A172 (cell line): ENCODE measurements around the gene SLC44A2. TPM values are rescaled to one million over a fixed set of nuclear protein-coding genes. Genes with fewer than 3 reads are reported as not detected.

Experiments used
- DNase-seq: peaks from one replicate; pipeline ENCODE4 v3.0.0-alpha.2; 2015; ENCODE audit warnings: low spot score
- total RNA-seq: library from RNA; depleted of rRNA; stranded (reverse); fragments of >200 nt; shearing (Covaris generic); gene quantifications from 2 replicates; pipeline ENCODE4 v1.2.3, GENCODE V29; 2014; rRNA removed

The SLC44A2 gene
- total RNA-seq, 1 experiment from 2014 or later: 327 TPM

GRCh38 chr19:10682397-10683063 lies 57.2 kb downstream of the SLC44A2 start:
- no peak for DNase-seq

- no peak for DNase-seq
Measured at GRCh38 chr19:10683064-10683426, 57.7 kb downstream of the SLC44A2 start.

GRCh38 chr19:10683582-10683981 lies 58.2 kb downstream of the SLC44A2 start:
- no peak for DNase-seq

GRCh38 chr19:10685210-10685609 lies 59.9 kb downstream of the SLC44A2 start:
- DNase-seq: no peak

- no peak for DNase-seq
Measured at GRCh38 chr19:10686193-10686592, 60.8 kb downstream of the SLC44A2 start.

- DNase-seq: peak; percentile 60
Measured at GRCh38 chr19:10686661-10687517, 61.5 kb downstream of the SLC44A2 start.

- DNase-seq: no peak
Measured at GRCh38 chr19:10687518-10688288, 62.4 kb downstream of the SLC44A2 start.

GRCh38 chr19:10688545-10689280 lies 63.4 kb downstream of the SLC44A2 start:
- no peak for DNase-seq

GRCh38 chr19:10690341-10690781 lies 65.0 kb downstream of the SLC44A2 start:
- no peak for DNase-seq

GRCh38 chr19:10691178-10691881 lies 66.0 kb downstream of the SLC44A2 start:
- no peak for DNase-seq

- DNase-seq: no peak
Measured at GRCh38 chr19:10691883-10692282, 66.5 kb downstream of the SLC44A2 start.

GRCh38 chr19:10692673-10693264 lies 67.4 kb downstream of the SLC44A2 start:
- DNase-seq: no peak

Other genes with a start within 250 kb of the SLC44A2 start
- 59.7 and 112 TPM in 2 replicates for gene TYK2, start 245.0 kb upstream of the SLC44A2 start, total RNA-seq
- 260 and 268 TPM in 2 replicates for gene CDC37, start 222.0 kb upstream of the SLC44A2 start, total RNA-seq
- 0.41 and 1.3 TPM in 2 replicates for gene PDE4A, start 205.0 kb upstream of the SLC44A2 start, total RNA-seq
- 118 and 128 TPM in 2 replicates for gene KEAP1, start 122.2 kb upstream of the SLC44A2 start, total RNA-seq
- 7.9 and 9.0 TPM in 2 replicates for gene S1PR5, start 108.1 kb upstream of the SLC44A2 start, total RNA-seq
- gene ATG4D, start 81.6 kb upstream of the SLC44A2 start, total RNA-seq: 62.5 and 68.0 TPM in 2 replicates
- 7.4 and 9.5 TPM in 2 replicates for gene KRI1, start 59.5 kb upstream of the SLC44A2 start, total RNA-seq
- 10.6 and 11.3 TPM in 2 replicates for gene CDKN2D, start 56.6 kb upstream of the SLC44A2 start, total RNA-seq
- 39.4 and 41.9 TPM in 2 replicates for gene AP1M2, start 38.2 kb upstream of the SLC44A2 start, total RNA-seq
- 171 and 172 TPM in 2 replicates for gene ILF3, start 28.8 kb downstream of the SLC44A2 start, total RNA-seq
- gene QTRT1, start 75.9 kb downstream of the SLC44A2 start, total RNA-seq: 43.0 and 48.8 TPM in 2 replicates
- 51.7 and 56.0 TPM in 2 replicates for gene DNM2, start 92.5 kb downstream of the SLC44A2 start, total RNA-seq
- gene TMED1, start 210.7 kb downstream of the SLC44A2 start, total RNA-seq: 53.2 and 75.7 TPM in 2 replicates
- 0.22 and 1.5 TPM in 2 replicates for gene C19orf38, start 222.9 kb downstream of the SLC44A2 start, total RNA-seq
- gene CARM1, start 246.0 kb downstream of the SLC44A2 start, total RNA-seq: 46.6 and 53.0 TPM in 2 replicates